T47D (cell line): Measurements from ENCODE around the gene ARHGAP28.
"Not testable (repeated sequence)": the region's sequence is repeated elsewhere in the genome, so short reads cannot be mapped to it uniquely, and the experiment has no call there.

ENCODE experiments used
- DNase-seq, 2 experiments: peaks; one replicate each; pipeline versions ENCODE4 v3.0.0 to v3.0.0-alpha.2; 2011 to 2012; ENCODE audit warnings: low read depth in 1 of 2, low spot score in 1 of 2
- JUND ChIP-seq: IDR thresholded peaks from 2 replicates; pipeline ENCODE4 v1.6.1; 2012; ENCODE audit warnings: low read depth
- in situ Hi-C: cut with HindIII; loops from 2 replicates; pipeline ENCODE4 v1.10.0; 2016; ENCODE audit warnings: low sequenced_read_pairs, low pct_unique_long_range_greater_than_20kb

The ARHGAP28 gene

GRCh38 chr18:6921571-6921970 is 192.1 kb downstream of the ARHGAP28 start:
- in situ Hi-C loops, result no loop called here
- no peak for TF ChIP-seq JUND
- DNase-seq, result no peak

DNA sequence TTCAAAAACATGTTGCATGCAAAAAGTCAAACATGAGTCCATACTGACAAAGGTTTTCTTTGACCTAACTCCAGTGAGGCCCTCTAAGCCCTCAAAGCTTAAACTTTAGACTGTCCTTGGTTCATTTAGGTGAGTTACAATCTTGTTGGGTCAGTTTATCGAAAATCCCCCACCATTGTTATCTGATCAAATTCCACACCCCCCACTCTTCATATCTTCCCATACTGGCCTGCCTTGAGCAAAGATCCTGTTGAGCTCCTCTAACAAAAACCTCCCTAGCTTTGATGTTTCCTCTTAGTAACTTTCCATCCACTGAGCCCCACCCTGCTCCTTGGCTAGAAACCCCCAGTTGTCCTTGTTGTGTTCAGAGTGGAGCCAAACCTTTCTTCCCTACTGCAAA is 193.7 kb downstream of the ARHGAP28 start:
- in situ Hi-C loops, result no loop called here
- no peak for TF ChIP-seq JUND
- no peak for DNase-seq

DNA sequence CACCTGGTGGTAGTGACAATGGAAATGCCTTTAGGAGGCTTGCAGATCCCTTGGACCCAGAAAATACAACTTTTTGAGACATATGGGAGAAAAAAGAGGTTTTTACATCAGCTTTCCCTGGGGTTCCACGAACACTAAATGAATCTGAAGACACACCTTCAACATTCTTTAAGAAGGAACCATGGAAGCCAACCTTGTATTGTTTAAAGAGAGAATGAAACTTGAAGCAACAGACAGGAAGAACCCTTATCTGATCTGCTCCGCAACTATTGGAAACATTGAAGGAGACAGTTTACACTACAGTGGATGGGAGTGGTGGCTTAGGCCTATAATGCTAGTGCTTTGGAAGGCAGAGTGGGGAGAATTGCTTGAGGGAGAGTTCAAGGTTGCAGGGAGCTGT is 197.6 kb downstream of the ARHGAP28 start:
- no peak for TF ChIP-seq JUND
- in situ Hi-C loops, result no loop called here
- no peak for DNase-seq

- no peak for DNase-seq
- TF ChIP-seq JUND, result no peak
Measured at GRCh38 chr18:6928359-6928758, 198.8 kb downstream of the ARHGAP28 start.

GRCh38 chr18:6929370-6930102 is 200.0 kb downstream of the ARHGAP28 start:
- in situ Hi-C loops, result no loop called here
- TF ChIP-seq JUND, result no peak
- DNase-seq, result no peak

More at GRCh38 chr18:6928359-6928758, 198.8 kb downstream of the ARHGAP28 start:
- in situ Hi-C loops, result no loop called here

GRCh38 chr18:6934859-6935258 is 205.3 kb downstream of the ARHGAP28 start:
- in situ Hi-C loops, result no loop called here
- no peak for TF ChIP-seq JUND
- no peak for DNase-seq

GRCh38 chr18:6938003-6938402 is 208.5 kb downstream of the ARHGAP28 start:
- in situ Hi-C loops, result no loop called here
- DNase-seq, result no peak
- TF ChIP-seq JUND, result no peak

GRCh38 chr18:6938403-6938802 is 208.9 kb downstream of the ARHGAP28 start:
- DNase-seq, in situ Hi-C loops: not testable (repeated sequence)

DNA sequence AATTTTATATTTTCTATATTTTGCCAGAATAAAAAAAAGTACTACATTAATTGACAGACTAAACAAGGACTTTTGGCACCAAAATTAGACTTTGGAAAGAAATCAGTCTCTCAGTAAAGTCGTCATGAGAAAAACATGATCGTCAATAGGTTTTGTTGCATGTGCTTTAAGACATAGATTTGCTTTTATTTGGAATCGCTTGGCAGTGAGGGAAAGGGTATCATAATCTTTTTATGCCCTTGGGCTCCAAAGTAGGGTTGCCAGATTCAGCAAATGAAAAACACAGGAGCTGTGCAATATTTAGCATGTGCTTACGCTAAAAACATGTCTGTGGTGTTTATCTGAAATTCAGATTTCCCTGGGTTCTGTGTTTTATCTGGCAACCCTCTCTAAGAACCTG is 210.5 kb downstream of the ARHGAP28 start:
- no peak for TF ChIP-seq JUND
- in situ Hi-C loops, result no loop called here
- DNase-seq, result no peak

GRCh38 chr18:6940451-6940850 is 210.9 kb downstream of the ARHGAP28 start:
- in situ Hi-C loops, result no loop called here
- DNase-seq, result no peak
- no peak for TF ChIP-seq JUND

DNA sequence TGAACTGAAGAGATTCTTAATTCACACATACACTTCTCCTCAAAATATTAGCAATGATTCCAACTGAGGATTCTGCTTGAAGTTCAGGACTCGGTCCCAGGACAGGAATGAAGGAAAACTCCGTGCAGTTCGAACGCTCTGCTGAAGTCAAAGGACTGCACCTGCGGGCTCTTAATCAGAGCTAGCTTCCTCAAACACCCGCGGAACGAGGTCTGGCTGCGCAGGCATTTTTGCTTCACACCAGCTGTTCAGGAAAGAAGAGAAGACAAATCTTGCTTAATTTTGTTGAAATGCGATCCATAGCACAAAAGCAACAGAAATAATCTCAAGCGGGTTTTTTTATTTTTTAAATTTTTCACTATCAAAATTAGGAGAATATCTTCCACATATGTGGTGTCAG is 212.5 kb downstream of the ARHGAP28 start:
- no peak for DNase-seq
- TF ChIP-seq JUND, result no peak
- in situ Hi-C loops, result no loop called here

GRCh38 chr18:6942742-6943141 is 213.2 kb downstream of the ARHGAP28 start:
- TF ChIP-seq JUND, result no peak
- in situ Hi-C loops, result no loop called here
- no peak for DNase-seq

GRCh38 chr18:6943143-6943542 is 213.6 kb downstream of the ARHGAP28 start:
- DNase-seq, result no peak
- in situ Hi-C loops, result no loop called here
- no peak for TF ChIP-seq JUND
